ENCODE data around the gene MCOLN1. TPM values are rescaled to one million over a fixed set of nuclear protein-coding genes. Genes with fewer than 3 reads are reported as not detected.

MCOLN1 gene
- total and polyA plus RNA-seq, 4 donors, result 10.9 to 17.0 (median 13.7) TPM

DNA sequence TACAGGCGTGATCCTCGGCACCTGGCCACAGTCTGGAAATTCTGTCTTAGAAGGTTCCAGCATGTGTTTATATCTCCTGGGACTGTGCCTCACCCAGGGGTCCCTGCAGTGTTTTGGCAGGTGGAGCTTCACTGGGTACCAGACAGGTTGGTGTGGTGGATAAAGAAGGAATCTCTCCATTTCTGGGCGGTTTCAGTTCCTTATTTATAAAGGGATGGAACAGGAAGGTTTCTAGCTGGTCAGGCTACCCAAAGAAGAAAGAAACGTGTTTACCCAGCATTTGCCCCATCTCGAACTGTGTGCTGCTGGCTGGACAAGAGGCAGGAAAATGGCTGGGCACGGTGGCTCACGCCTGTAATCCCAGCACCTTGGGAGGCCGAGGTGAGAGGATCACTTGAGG lies 22.9 kb downstream of the MCOLN1 start (continued):
- TF ChIP-seq ZBTB33 (IDR thresholded peaks at IDR 0.05) (no peak), YY1 (IDR thresholded peaks at IDR 0.05) (no peak), NR2F2 (IDR thresholded peaks at IDR 0.05) (no peak), JUND (IDR thresholded peaks at IDR 0.05) (no peak), HNF4A (conservative IDR thresholded peaks at IDR 0.05) (no peak), EGR1 (IDR thresholded peaks at IDR 0.05; ENCODE audit: low read depth in 2 of 2) (no peak), SP1 (IDR thresholded peaks at IDR 0.05) (no peak), RXRA (IDR thresholded peaks at IDR 0.05) (no peak)

GRCh38 chr19:7545904-7546303 lies 23.5 kb downstream of the MCOLN1 start:
- no peak overlapping the region for H3K9ac ChIP-seq (ENCODE audit: low read depth in 1 of 2, low read length in 2 of 2)
- H3K36me3 ChIP-seq (ENCODE audit: control insufficient read depth in 4 of 4, insufficient read depth in 3 of 4, low read depth in 1 of 4, low read length in 3 of 4), result peaks cover 8 to 31% (median 16%) of the 10 kb centered on the region in 4 donors
- WGBS, result 79% methylated on average over 1 of the region's 1 CpG
- no peak overlapping the region for H3K27ac ChIP-seq (ENCODE audit: low read depth in 1 of 2, low read length in 2 of 2)
- H3K4me1 ChIP-seq (ENCODE audit: control insufficient read depth in 4 of 4, insufficient read depth in 4 of 4, low read length in 3 of 4), result no peaks in the 10 kb centered on the region
- no peaks in the 10 kb centered on the region for H3K27me3 ChIP-seq (ENCODE audit: control insufficient read depth in 4 of 4, insufficient read depth in 4 of 4, low read length in 3 of 4)
- no peaks in the 10 kb centered on the region for H3K9me3 ChIP-seq (ENCODE audit: control insufficient read depth in 4 of 4, low read length in 3 of 4)
- H3K4me3 ChIP-seq (ENCODE audit: low read depth in 1 of 3, low read length in 3 of 3), result no peak overlapping the region
- TF ChIP-seq HNF4G (IDR thresholded peaks at IDR 0.05) (no peak), NR2F2 (IDR thresholded peaks at IDR 0.05) (no peak), ZBTB33 (IDR thresholded peaks at IDR 0.05) (no peak), RXRA (IDR thresholded peaks at IDR 0.05) (no peak), JUND (IDR thresholded peaks at IDR 0.05) (no peak), GABPA (IDR thresholded peaks at IDR 0.05 in 1 of 2, conservative IDR thresholded peaks at IDR 0.05 in 1 of 2) (no peak), TAF1 (conservative IDR thresholded peaks at IDR 0.05) (no peak), SP1 (IDR thresholded peaks at IDR 0.05) (no peak), HNF4A (conservative IDR thresholded peaks at IDR 0.05) (no peak), YY1 (IDR thresholded peaks at IDR 0.05) (no peak), FOXA2 (IDR thresholded peaks at IDR 0.05) (no peak), RAD21 (IDR thresholded peaks at IDR 0.05) (no peak)
- TF ChIP-seq, protein P1, sequence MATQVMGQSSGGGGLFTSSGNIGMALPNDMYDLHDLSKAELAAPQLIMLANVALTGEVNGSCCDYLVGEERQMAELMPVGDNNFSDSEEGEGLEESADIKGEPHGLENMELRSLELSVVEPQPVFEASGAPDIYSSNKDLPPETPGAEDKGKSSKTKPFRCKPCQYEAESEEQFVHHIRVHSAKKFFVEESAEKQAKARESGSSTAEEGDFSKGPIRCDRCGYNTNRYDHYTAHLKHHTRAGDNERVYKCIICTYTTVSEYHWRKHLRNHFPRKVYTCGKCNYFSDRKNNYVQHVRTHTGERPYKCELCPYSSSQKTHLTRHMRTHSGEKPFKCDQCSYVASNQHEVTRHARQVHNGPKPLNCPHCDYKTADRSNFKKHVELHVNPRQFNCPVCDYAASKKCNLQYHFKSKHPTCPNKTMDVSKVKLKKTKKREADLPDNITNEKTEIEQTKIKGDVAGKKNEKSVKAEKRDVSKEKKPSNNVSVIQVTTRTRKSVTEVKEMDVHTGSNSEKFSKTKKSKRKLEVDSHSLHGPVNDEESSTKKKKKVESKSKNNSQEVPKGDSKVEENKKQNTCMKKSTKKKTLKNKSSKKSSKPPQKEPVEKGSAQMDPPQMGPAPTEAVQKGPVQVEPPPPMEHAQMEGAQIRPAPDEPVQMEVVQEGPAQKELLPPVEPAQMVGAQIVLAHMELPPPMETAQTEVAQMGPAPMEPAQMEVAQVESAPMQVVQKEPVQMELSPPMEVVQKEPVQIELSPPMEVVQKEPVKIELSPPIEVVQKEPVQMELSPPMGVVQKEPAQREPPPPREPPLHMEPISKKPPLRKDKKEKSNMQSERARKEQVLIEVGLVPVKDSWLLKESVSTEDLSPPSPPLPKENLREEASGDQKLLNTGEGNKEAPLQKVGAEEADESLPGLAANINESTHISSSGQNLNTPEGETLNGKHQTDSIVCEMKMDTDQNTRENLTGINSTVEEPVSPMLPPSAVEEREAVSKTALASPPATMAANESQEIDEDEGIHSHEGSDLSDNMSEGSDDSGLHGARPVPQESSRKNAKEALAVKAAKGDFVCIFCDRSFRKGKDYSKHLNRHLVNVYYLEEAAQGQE (IDR thresholded peaks at IDR 0.05), result no peak
- TF ChIP-seq, protein P2, sequence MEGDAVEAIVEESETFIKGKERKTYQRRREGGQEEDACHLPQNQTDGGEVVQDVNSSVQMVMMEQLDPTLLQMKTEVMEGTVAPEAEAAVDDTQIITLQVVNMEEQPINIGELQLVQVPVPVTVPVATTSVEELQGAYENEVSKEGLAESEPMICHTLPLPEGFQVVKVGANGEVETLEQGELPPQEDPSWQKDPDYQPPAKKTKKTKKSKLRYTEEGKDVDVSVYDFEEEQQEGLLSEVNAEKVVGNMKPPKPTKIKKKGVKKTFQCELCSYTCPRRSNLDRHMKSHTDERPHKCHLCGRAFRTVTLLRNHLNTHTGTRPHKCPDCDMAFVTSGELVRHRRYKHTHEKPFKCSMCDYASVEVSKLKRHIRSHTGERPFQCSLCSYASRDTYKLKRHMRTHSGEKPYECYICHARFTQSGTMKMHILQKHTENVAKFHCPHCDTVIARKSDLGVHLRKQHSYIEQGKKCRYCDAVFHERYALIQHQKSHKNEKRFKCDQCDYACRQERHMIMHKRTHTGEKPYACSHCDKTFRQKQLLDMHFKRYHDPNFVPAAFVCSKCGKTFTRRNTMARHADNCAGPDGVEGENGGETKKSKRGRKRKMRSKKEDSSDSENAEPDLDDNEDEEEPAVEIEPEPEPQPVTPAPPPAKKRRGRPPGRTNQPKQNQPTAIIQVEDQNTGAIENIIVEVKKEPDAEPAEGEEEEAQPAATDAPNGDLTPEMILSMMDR (IDR thresholded peaks at IDR 0.05; ENCODE audit: low read depth, low read length, missing input control), result no peak
- TF ChIP-seq, protein P3, sequence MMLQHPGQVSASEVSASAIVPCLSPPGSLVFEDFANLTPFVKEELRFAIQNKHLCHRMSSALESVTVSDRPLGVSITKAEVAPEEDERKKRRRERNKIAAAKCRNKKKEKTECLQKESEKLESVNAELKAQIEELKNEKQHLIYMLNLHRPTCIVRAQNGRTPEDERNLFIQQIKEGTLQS (IDR thresholded peaks at IDR 0.05), result no peak
- DNase-seq (ENCODE audit: low spot score), result no peak

Measured in liver (tissue), 9 donors.